ENCODE data around the gene SGF29.

The SGF29 gene

GRCh38 chr16:28511031-28511430, 42.7 kb upstream of the SGF29 start:
- no peaks in the 10 kb centered on the region for H3K9me3 ChIP-seq (ENCODE audit: insufficient read depth, low read length)
- H3K9me2 ChIP-seq (replicated peaks; ENCODE audit: insufficient read depth, low read length), result no peaks in the 10 kb centered on the region
- no peak for TF ChIP-seq EZH2phosphoT487 (conservative IDR thresholded peaks at IDR 0.05; ENCODE audit: low read length)
- no peak for TF ChIP-seq CTCF (IDR thresholded peaks at IDR 0.05; ENCODE audit: insufficient read depth, low read length, poor library complexity, severe bottlenecking)
- no peak overlapping the region for H2AFZ ChIP-seq (ENCODE audit: low read depth, low read length, severe bottlenecking)
- no peaks in the 10 kb centered on the region for H3K27me3 ChIP-seq (ENCODE audit: low read length)
- no peak overlapping the region for H3K4me3 ChIP-seq (ENCODE audit: insufficient read depth, low read length, poor library complexity, severe bottlenecking)
- H3K27ac ChIP-seq (ENCODE audit: low read depth, low read length), result no peak overlapping the region
- H3K79me2 ChIP-seq (ENCODE audit: insufficient read depth, low read length), result no peaks in the 10 kb centered on the region
- H3K36me3 ChIP-seq (ENCODE audit: low read length), result no peaks in the 10 kb centered on the region
- no peak overlapping the region for H3K9ac ChIP-seq (ENCODE audit: low read length)
- H4K20me1 ChIP-seq (ENCODE audit: low read depth, low read length), result no peaks in the 10 kb centered on the region
- no peak overlapping the region for H3K4me2 ChIP-seq (ENCODE audit: low read depth, low read length, poor library complexity, severe bottlenecking)
- no peaks in the 10 kb centered on the region for H3F3A ChIP-seq (ENCODE audit: insufficient read depth)

- no peak overlapping the region for H3K9ac ChIP-seq (ENCODE audit: low read length)
These were observed 41.6 kb upstream of the SGF29 start for GRCh38 chr16:28511801-28512789.

GRCh38 chr16:28513484-28514181, 40.1 kb upstream of the SGF29 start:
- H3K9ac ChIP-seq (ENCODE audit: low read length), result no peak overlapping the region
- H2AFZ ChIP-seq (ENCODE audit: low read depth, low read length, severe bottlenecking), result no peak overlapping the region
- H3K9me2 ChIP-seq (replicated peaks; ENCODE audit: insufficient read depth, low read length), result no peaks in the 10 kb centered on the region
- no peaks in the 10 kb centered on the region for H3F3A ChIP-seq (ENCODE audit: insufficient read depth)
- H3K4me3 ChIP-seq (ENCODE audit: insufficient read depth, low read length, poor library complexity, severe bottlenecking), result no peak overlapping the region
- H3K27me3 ChIP-seq (ENCODE audit: low read length), result no peaks in the 10 kb centered on the region
- no peaks in the 10 kb centered on the region for H3K36me3 ChIP-seq (ENCODE audit: low read length)
- no peaks in the 10 kb centered on the region for H3K9me3 ChIP-seq (ENCODE audit: insufficient read depth, low read length)
- H3K79me2 ChIP-seq (ENCODE audit: insufficient read depth, low read length), result no peaks in the 10 kb centered on the region
- H4K20me1 ChIP-seq (ENCODE audit: low read depth, low read length), result no peaks in the 10 kb centered on the region
- TF ChIP-seq CTCF (IDR thresholded peaks at IDR 0.05; ENCODE audit: insufficient read depth, low read length, poor library complexity, severe bottlenecking), result no peak
- TF ChIP-seq EZH2phosphoT487 (conservative IDR thresholded peaks at IDR 0.05; ENCODE audit: low read length), result no peak
- no peak overlapping the region for H3K4me2 ChIP-seq (ENCODE audit: low read depth, low read length, poor library complexity, severe bottlenecking)
- H3K27ac ChIP-seq (ENCODE audit: low read depth, low read length), result no peak overlapping the region

More at GRCh38 chr16:28511801-28512789, 41.6 kb upstream of the SGF29 start:
- Histone ChIP-seq H3K9me3 (ENCODE audit: insufficient read depth, low read length) (no peaks in the 10 kb centered on the region), H3K27ac (ENCODE audit: low read depth, low read length) (no peak overlapping the region), H3K9me2 (replicated peaks; ENCODE audit: insufficient read depth, low read length) (no peaks in the 10 kb centered on the region), H3K36me3 (ENCODE audit: low read length) (no peaks in the 10 kb centered on the region), H3K4me3 (ENCODE audit: insufficient read depth, low read length, poor library complexity, severe bottlenecking) (no peak overlapping the region), H4K20me1 (ENCODE audit: low read depth, low read length) (no peaks in the 10 kb centered on the region), H3K27me3 (ENCODE audit: low read length) (no peaks in the 10 kb centered on the region), H3K79me2 (ENCODE audit: insufficient read depth, low read length) (no peaks in the 10 kb centered on the region), H3K4me2 (ENCODE audit: low read depth, low read length, poor library complexity, severe bottlenecking) (no peak overlapping the region), H3F3A (ENCODE audit: insufficient read depth) (no peaks in the 10 kb centered on the region), H2AFZ (ENCODE audit: low read depth, low read length, severe bottlenecking) (no peak overlapping the region)
- TF ChIP-seq CTCF (IDR thresholded peaks at IDR 0.05; ENCODE audit: insufficient read depth, low read length, poor library complexity, severe bottlenecking), result no peak
- TF ChIP-seq EZH2phosphoT487 (conservative IDR thresholded peaks at IDR 0.05; ENCODE audit: low read length), result no peak

Data from SU-DHL-6 (cell line).